SK-N-SH treated with all-trans-retinoic acid at 6 μM for 48 hours (cell line): ENCODE data around the gene IGDCC3.

Experiments
- ATAC-seq: fragments of 200-7000 bp; cut with Tn5 transposase; 3 replicates; pipeline ENCODE4 v1.9.1; 2020; ENCODE audit warnings: mild to moderate bottlenecking, moderate library complexity
- BACH2 ChIP-seq: fragments of 250-450 bp; sonication (Bioruptor Pico); IDR thresholded peaks from 2 replicates; pipeline ENCODE4 v1.9.0; 2021; ENCODE audit warnings: mild to moderate bottlenecking, borderline replicate concordance
- CREB5 ChIP-seq: fragments of 250-450 bp; sonication (Bioruptor Pico); IDR thresholded peaks from 2 replicates; pipeline ENCODE4 v1.5.1; 2020; ENCODE audit warnings: low read depth, mild to moderate bottlenecking, moderate library complexity
- CSDC2 ChIP-seq: fragments of 250-450 bp; sonication (Bioruptor Pico); IDR thresholded peaks from 2 replicates; pipeline ENCODE4 v1.5.0; 2020; ENCODE audit warnings: mild to moderate bottlenecking, moderate library complexity
- GLIS3 ChIP-seq: fragments of 250-450 bp; sonication (Bioruptor Pico); IDR thresholded peaks from 2 replicates; pipeline ENCODE4 v1.5.0; 2020; ENCODE audit warnings: mild to moderate bottlenecking, moderate library complexity
- ISL1 ChIP-seq: fragments of 250-450 bp; sonication (Bioruptor Pico); IDR thresholded peaks from 2 replicates; pipeline ENCODE4 v2.1.2; 2022; ENCODE audit warnings: mild to moderate bottlenecking, moderate library complexity
- OSR1 ChIP-seq: fragments of 250-450 bp; sonication (Bioruptor Pico); IDR thresholded peaks from 2 replicates; pipeline ENCODE4 v1.8.0; 2022; ENCODE audit warnings: moderate library complexity, mild to moderate bottlenecking, inconsistent platforms
- POU6F1 ChIP-seq: fragments of 250-450 bp; sonication (Bioruptor Pico); IDR thresholded peaks from 2 replicates; pipeline ENCODE4 v1.8.0; 2021; ENCODE audit warnings: low read depth, mild to moderate bottlenecking, moderate library complexity, borderline replicate concordance
- PPARA ChIP-seq: fragments of 250-450 bp; sonication (Bioruptor Pico); IDR thresholded peaks from 2 replicates; pipeline ENCODE4 v1.5.0; 2020; ENCODE audit warnings: mild to moderate bottlenecking, borderline replicate concordance
- RARB ChIP-seq: fragments of 250-450 bp; sonication (Bioruptor Pico); IDR thresholded peaks from 2 replicates; pipeline ENCODE4 v1.8.0; 2021; ENCODE audit warnings: mild to moderate bottlenecking, moderate library complexity
- SNAI2 ChIP-seq: fragments of 250-450 bp; sonication (Bioruptor Pico); IDR thresholded peaks from 2 replicates; pipeline ENCODE4 v1.5.0; 2020; ENCODE audit warnings: mild to moderate bottlenecking, moderate library complexity
- TCF4 ChIP-seq: fragments of 250-450 bp; sonication (Bioruptor Pico); IDR thresholded peaks from 2 replicates; pipeline ENCODE4 v1.8.0; 2021; ENCODE audit warnings: mild to moderate bottlenecking, moderate library complexity, borderline replicate concordance
- TSHZ2 ChIP-seq: fragments of 250-450 bp; sonication (Bioruptor Pico); IDR thresholded peaks from 2 replicates; pipeline ENCODE4 v1.5.0; 2020; ENCODE audit warnings: mild to moderate bottlenecking, moderate library complexity
- ZC3H10 ChIP-seq: fragments of 250-450 bp; sonication (Bioruptor Pico); IDR thresholded peaks from 2 replicates; pipeline ENCODE4 v1.5.1; 2021; ENCODE audit warnings: mild to moderate bottlenecking, moderate library complexity
- ZFP3 ChIP-seq: fragments of 250-450 bp; sonication (Bioruptor Pico); IDR thresholded peaks from 2 replicates; pipeline ENCODE4 v1.5.0; 2020; ENCODE audit warnings: mild to moderate bottlenecking, moderate library complexity
- ZNF565 ChIP-seq: fragments of 450-650 bp; formaldehyde crosslinking; conservative IDR thresholded peaks from 2 replicates; pipeline ENCODE4 v1.5.0; 2020; ENCODE audit warnings: low read depth, mild to moderate bottlenecking, moderate library complexity
- ZNF8 ChIP-seq: fragments of 450-650 bp; formaldehyde crosslinking; IDR thresholded peaks from 2 replicates; pipeline ENCODE4 v1.5.0; 2020; ENCODE audit warnings: mild to moderate bottlenecking, moderate library complexity
- TF ChIP-seq, protein P1 (sequence below): fragments of 250-450 bp; sonication (Bioruptor Pico); IDR thresholded peaks from 2 replicates; pipeline ENCODE4 v1.5.1; 2021; ENCODE audit warnings: mild to moderate bottlenecking, moderate library complexity

IGDCC3 gene

DNA sequence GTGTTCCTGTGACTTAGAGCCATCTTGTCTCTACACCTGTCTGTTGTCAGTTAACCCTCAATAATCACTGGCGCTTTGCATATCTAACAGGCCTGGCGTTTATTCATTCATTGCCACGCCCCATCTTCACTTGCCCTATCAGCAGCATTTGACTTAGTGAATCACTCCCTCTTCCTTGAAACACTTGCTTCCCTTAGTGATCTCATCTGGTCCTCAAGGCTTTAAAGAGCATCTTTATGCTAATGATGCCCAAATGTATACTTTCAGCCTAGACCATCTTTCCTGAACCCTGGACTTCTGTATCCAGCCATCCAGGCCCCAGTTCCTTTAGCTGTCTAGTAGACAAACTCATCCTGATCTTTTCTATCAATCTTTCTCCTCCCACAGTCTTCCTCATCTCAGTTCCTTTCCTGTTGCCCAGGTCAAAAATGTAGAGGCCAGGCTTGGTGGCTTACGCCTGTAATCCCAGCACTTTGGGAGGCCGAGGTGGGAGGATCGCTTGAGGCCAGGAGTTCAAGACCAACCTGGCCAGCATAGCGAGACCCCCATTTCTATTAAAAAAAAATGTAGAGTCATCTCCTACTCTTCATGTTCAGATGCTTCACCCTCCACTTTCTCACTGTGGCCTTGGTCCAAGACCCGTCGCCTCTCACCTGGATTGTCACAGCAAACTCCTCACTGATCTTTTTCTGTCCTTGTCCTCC lies 46.3 kb upstream of the IGDCC3 start:
- no peak for ATAC-seq
- TF ChIP-seq PPARA (CRISPR knock-in tag) (no peak), GLIS3 (CRISPR knock-in tag) (no peak), ISL1 (CRISPR knock-in tag) (no peak), CSDC2 (CRISPR knock-in tag) (no peak)

DNA sequence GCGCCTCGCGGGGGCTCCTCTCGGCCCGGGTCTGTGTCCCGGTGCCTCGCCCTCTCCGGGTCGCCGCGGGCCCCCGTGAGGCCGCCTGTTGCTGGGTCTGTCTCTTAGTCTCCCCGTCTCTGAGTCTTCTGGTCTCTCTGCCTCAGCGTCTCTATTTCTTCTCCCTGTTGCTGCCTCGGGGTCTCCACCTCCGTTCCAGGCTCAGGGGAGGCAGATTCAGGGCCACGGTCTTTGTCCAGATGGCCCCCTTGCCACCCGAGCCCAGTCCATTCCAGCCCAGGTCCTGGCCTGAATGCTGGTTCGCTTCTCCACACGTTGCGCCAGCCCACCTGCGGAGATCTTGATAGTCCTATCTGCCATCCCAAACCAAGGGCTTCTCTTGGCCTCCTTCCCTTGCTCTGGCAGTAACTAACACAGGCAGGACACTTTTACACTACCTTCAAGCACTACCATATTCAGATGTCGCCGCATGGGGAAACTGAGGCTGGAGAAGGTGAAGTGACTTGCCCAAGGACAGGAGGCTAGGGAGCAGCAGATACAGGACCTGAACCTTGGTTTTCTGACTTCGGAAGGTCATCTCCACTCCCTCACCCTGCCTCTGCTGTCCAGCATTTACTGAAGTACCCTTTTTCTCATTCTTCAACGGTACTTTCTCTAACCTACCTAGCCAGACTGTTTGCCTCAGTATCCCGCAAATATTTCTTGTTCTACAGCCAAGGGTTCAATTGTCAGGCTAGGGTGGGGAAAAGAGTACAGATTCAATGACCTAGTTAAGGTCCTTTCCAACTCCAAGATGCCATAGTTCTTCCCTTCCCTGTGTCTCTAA lies 45.6 kb upstream of the IGDCC3 start:
- TF ChIP-seq OSR1 (no peak), PPARA (CRISPR knock-in tag) (no peak), ZC3H10 (CRISPR knock-in tag) (no peak)
- TF ChIP-seq, all 23 proteins: peak for 0
- ATAC-seq: no peak

- peak; percentile 30 for ATAC-seq
- TF ChIP-seq BACH2: no peak
- no peak for TF ChIP-seq ZC3H10 (CRISPR knock-in tag)
- TF ChIP-seq SNAI2 (CRISPR knock-in tag): no peak
- no peak for TF ChIP-seq TSHZ2 (CRISPR knock-in tag)
- TF ChIP-seq ZNF565: no peak
- no peak for TF ChIP-seq ISL1 (CRISPR knock-in tag)
- TF ChIP-seq, protein P1, sequence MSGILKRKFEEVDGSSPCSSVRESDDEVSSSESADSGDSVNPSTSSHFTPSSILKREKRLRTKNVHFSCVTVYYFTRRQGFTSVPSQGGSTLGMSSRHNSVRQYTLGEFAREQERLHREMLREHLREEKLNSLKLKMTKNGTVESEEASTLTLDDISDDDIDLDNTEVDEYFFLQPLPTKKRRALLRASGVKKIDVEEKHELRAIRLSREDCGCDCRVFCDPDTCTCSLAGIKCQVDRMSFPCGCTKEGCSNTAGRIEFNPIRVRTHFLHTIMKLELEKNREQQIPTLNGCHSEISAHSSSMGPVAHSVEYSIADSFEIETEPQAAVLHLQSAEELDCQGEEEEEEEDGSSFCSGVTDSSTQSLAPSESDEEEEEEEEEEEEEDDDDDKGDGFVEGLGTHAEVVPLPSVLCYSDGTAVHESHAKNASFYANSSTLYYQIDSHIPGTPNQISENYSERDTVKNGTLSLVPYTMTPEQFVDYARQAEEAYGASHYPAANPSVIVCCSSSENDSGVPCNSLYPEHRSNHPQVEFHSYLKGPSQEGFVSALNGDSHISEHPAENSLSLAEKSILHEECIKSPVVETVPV (CRISPR knock-in tag): no peak
These were observed 43.8 kb upstream of the IGDCC3 start for GRCh38 chr15:65421360-65422215.

- TF ChIP-seq ISL1 (CRISPR knock-in tag) (no peak), CSDC2 (CRISPR knock-in tag) (no peak), ZC3H10 (CRISPR knock-in tag) (no peak), ZNF8 (CRISPR knock-in tag) (no peak), RARB (CRISPR knock-in tag) (no peak), ZFP3 (CRISPR knock-in tag) (no peak), POU6F1 (no peak), OSR1 (no peak), CREB5 (CRISPR knock-in tag) (no peak), TCF4 (no peak)
- ATAC-seq: no peak
These were observed 43.2 kb upstream of the IGDCC3 start for GRCh38 chr15:65420975-65421359.
